Prostate gland (tissue), 2 donors: ENCODE measurements around the gene CDT1.

ENCODE experiments used
- POLR2A ChIP-seq: fragments of 450-650 bp; IDR thresholded peaks from one replicate; pipeline ENCODE4 v1.6.1; 2016; ENCODE audit warnings: antibody characterized with exemption, mild to moderate bottlenecking
- POLR2AphosphoS5 ChIP-seq: sonication (generic); formaldehyde crosslinking; IDR thresholded peaks from one replicate; pipeline ENCODE4 v1.6.1; 2017; ENCODE audit warnings: antibody characterized with exemption
- TF ChIP-seq, protein P1 (sequence below), 4 experiments: fragments of 200-600 bp in 2 of 4; fragments of 450-650 bp in 2 of 4; sonication (generic) in 2 of 4; IDR thresholded peaks; 1 replicate in 3 of 4; 2 replicates in 1 of 4; pipeline ENCODE4 v1.5.1; 2016 to 2019; ENCODE audit warnings: antibody characterized with exemption in 4 of 4, mild to moderate bottlenecking in 2 of 4, moderate library complexity in 2 of 4

DNA sequence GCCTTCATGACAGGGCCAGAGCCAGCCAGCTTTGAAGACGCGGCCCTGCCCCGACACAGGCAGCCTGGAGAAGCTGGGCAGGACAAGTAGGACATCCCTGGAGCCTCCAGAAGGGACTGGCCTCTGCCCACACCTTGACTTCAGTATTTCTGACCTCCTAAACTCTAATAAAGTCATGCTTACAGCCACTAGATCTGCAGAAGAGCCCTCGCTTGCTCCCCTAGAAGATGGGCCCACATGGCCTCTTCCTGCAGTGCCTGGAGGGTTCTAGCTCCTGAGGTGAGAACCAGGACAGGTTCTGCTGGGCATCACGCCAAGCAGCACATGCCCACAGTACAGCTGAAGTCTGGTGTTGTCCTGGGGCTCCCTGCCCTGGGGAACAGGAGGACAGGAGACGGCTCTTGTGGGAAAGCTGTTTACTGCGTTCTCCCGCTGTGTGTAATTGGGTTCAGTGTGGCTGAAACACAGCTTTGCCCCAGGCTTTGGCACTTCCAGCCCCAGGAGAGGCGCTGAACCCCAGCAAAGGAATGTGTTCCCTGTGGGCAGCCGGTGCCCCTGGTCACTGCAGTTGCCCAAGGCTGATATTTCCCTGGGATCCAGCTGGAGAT lies 5.6 kb downstream of the CDT1 start:
- TF ChIP-seq, protein P1, sequence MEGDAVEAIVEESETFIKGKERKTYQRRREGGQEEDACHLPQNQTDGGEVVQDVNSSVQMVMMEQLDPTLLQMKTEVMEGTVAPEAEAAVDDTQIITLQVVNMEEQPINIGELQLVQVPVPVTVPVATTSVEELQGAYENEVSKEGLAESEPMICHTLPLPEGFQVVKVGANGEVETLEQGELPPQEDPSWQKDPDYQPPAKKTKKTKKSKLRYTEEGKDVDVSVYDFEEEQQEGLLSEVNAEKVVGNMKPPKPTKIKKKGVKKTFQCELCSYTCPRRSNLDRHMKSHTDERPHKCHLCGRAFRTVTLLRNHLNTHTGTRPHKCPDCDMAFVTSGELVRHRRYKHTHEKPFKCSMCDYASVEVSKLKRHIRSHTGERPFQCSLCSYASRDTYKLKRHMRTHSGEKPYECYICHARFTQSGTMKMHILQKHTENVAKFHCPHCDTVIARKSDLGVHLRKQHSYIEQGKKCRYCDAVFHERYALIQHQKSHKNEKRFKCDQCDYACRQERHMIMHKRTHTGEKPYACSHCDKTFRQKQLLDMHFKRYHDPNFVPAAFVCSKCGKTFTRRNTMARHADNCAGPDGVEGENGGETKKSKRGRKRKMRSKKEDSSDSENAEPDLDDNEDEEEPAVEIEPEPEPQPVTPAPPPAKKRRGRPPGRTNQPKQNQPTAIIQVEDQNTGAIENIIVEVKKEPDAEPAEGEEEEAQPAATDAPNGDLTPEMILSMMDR (IDR thresholded peaks at IDR 0.05): no peak
- TF ChIP-seq POLR2AphosphoS5: no peak
- TF ChIP-seq POLR2A: no peak
